22Rv1 (cell line): ENCODE data around the gene FAM98A.

ENCODE experiments used
- CTCF ChIP-seq: fragments of 450-650 bp; IDR thresholded peaks from 2 replicates; pipeline ENCODE4 v1.5.1; 2017; ENCODE audit warnings: mild to moderate bottlenecking
- ZFX ChIP-seq: fragments of 450-650 bp; IDR thresholded peaks from 2 replicates; pipeline ENCODE4 v1.6.1; 2017; ENCODE audit warnings: antibody characterized with exemption, borderline replicate concordance

- no peak for TF ChIP-seq ZFX
- no peak for TF ChIP-seq CTCF
Measured at GRCh38 chr2:33603416-33603815, 4.3 kb upstream of the FAM98A start.
